GM18873 (cell line): ENCODE measurements around the gene PRSS57.
A peak's percentile ranks its signal among the peaks of the same experiment; 100 is the strongest.
"Not testable (repeated sequence)": the region's sequence is repeated elsewhere in the genome, so short reads cannot be mapped to it uniquely, and the experiment has no call there.

Experiments used
- ATAC-seq: cut with Tn5 transposase; IDR thresholded peaks from one replicate; pipeline ENCODE4 v1.9.1; 2021; ENCODE audit warnings: mild to moderate bottlenecking, moderate library complexity, moderate number of reproducible peaks; ENCODE audit not compliant: unreplicated experiment, low FRiP score

PRSS57 gene

GRCh38 chr19:698529-698928, 3.3 kb upstream of the PRSS57 start:
- not testable (repeated sequence) for ATAC-seq

- no peak for ATAC-seq
Observed at GRCh38 chr19:694481-695351, 536 bp downstream of the PRSS57 start.

- no peak for ATAC-seq
Observed at GRCh38 chr19:690203-690602, 5.0 kb downstream of the PRSS57 start.

- ATAC-seq = no peak
Observed at GRCh38 chr19:688992-689391, 6.3 kb downstream of the PRSS57 start.

- ATAC-seq = no peak
Observed at GRCh38 chr19:688214-688613, 7.0 kb downstream of the PRSS57 start.

GRCh38 chr19:687569-688166, 7.6 kb downstream of the PRSS57 start:
- no peak for ATAC-seq

- no peak for ATAC-seq
Observed at GRCh38 chr19:686589-687297, 8.5 kb downstream of the PRSS57 start.

- ATAC-seq = no peak
Observed at GRCh38 chr19:685454-685931, 9.8 kb downstream of the PRSS57 start.

GRCh38 chr19:682678-683320, 12.5 kb downstream of the PRSS57 start:
- no peak for ATAC-seq

- ATAC-seq = no peak
Observed at GRCh38 chr19:681029-682019, 13.9 kb downstream of the PRSS57 start.

GRCh38 chr19:680287-681028, 14.8 kb downstream of the PRSS57 start:
- ATAC-seq = peak; percentile 71

GRCh38 chr19:679418-680286, 15.6 kb downstream of the PRSS57 start:
- peak; percentile 4 for ATAC-seq

- no peak for ATAC-seq
Observed at GRCh38 chr19:678791-679388, 16.4 kb downstream of the PRSS57 start.

- no peak for ATAC-seq
Observed at GRCh38 chr19:677601-678436, 17.4 kb downstream of the PRSS57 start.

- ATAC-seq = no peak
Observed at GRCh38 chr19:677201-677600, 18.1 kb downstream of the PRSS57 start.

GRCh38 chr19:676339-677105, 18.7 kb downstream of the PRSS57 start, which contains the start of gene FSTL3:
TSS of gene FSTL3 (plus strand) at chr19:676392. CDS start at chr19:676424, 32 bp downstream.
- ATAC-seq = no peak
